ENCODE data around the gene LIN37. TPM values are rescaled to one million over a fixed set of nuclear protein-coding genes. Genes with fewer than 3 reads are reported as not detected.

Gene LIN37
- total RNA-seq, 2 donors from 2014 or later: 9.9 to 30.5 TPM

- Histone ChIP-seq H3K9me3 (no peaks in the 10 kb centered on the region), H3K4me1 (ENCODE audit: control insufficient read depth in 1 of 2, low read depth in 2 of 2) (peaks cover 16 to 23% of the 10 kb centered on the region in 2 donors), H3K4me3 (no peak overlapping the region), H3K27ac (no peak overlapping the region), H3K27me3 (replicated peaks; ENCODE audit: insufficient read depth) (no peaks in the 10 kb centered on the region), H3K36me3 (no peaks in the 10 kb centered on the region)
- ATAC-seq (ENCODE audit: insufficient number of reproducible peaks, low FRiP score, low read depth) (no peak), DNase-seq (ENCODE audit: low spot score) (no peak)
- no peak for TF ChIP-seq CTCF (IDR thresholded peaks at IDR 0.05)
Observed at GRCh38 chr19:35714601-35715354, 33.6 kb upstream of the LIN37 start.

GRCh38 chr19:35715355-35715809 is 33.0 kb upstream of the LIN37 start:
- no peak for TF ChIP-seq CTCF (IDR thresholded peaks at IDR 0.05)
- ATAC-seq (ENCODE audit: insufficient number of reproducible peaks, low FRiP score, low read depth) (no peak), DNase-seq (ENCODE audit: low spot score) (no peak)
- Histone ChIP-seq H3K36me3 (no peaks in the 10 kb centered on the region), H3K9me3 (no peaks in the 10 kb centered on the region), H3K4me1 (ENCODE audit: control insufficient read depth in 1 of 2, low read depth in 2 of 2) (peaks cover 16 to 26% of the 10 kb centered on the region in 2 donors), H3K27me3 (replicated peaks; ENCODE audit: insufficient read depth) (no peaks in the 10 kb centered on the region), H3K4me3 (no peak overlapping the region), H3K27ac (no peak overlapping the region)

GRCh38 chr19:35715981-35716800 is 32.2 kb upstream of the LIN37 start:
- no peak for TF ChIP-seq CTCF (IDR thresholded peaks at IDR 0.05)
- no peak for DNase-seq (ENCODE audit: low spot score)

GRCh38 chr19:35716801-35717664 is 31.3 kb upstream of the LIN37 start:
- TF ChIP-seq CTCF (IDR thresholded peaks at IDR 0.05): peak; percentile 84
- peak overlapping the region; percentile 60 to 74 for H3K27ac ChIP-seq
- peaks cover 13% of the 10 kb centered on the region for H3K36me3 ChIP-seq
- ATAC-seq (ENCODE audit: insufficient number of reproducible peaks, low FRiP score, low read depth) (peak; percentile 91), DNase-seq (ENCODE audit: low spot score) (peak; percentile 88)
- H3K27me3 ChIP-seq (replicated peaks; ENCODE audit: insufficient read depth): no peaks in the 10 kb centered on the region
- no peaks in the 10 kb centered on the region for H3K9me3 ChIP-seq
- H3K4me3 ChIP-seq: peak overlapping the region; percentile 82
- peaks cover 16 to 26% of the 10 kb centered on the region in 2 donors for H3K4me1 ChIP-seq (ENCODE audit: control insufficient read depth in 1 of 2, low read depth in 2 of 2)

More at GRCh38 chr19:35715981-35716800, 32.2 kb upstream of the LIN37 start:
- Histone ChIP-seq H3K4me1 (ENCODE audit: control insufficient read depth in 1 of 2, low read depth in 2 of 2) (peaks cover 16 to 26% of the 10 kb centered on the region in 2 donors), H3K4me3 (peak overlapping the region; percentile 82), H3K27ac (peak overlapping the region; percentile 60 to 74), H3K9me3 (no peaks in the 10 kb centered on the region), H3K36me3 (peaks cover 5% of the 10 kb centered on the region), H3K27me3 (replicated peaks; ENCODE audit: insufficient read depth) (no peaks in the 10 kb centered on the region)
- ATAC-seq (ENCODE audit: insufficient number of reproducible peaks, low FRiP score, low read depth): no peak
